Suprapubic skin (tissue), 4 donors: Measurements from ENCODE around the gene LGALS1. TPM values are rescaled to one million over a fixed set of nuclear protein-coding genes. Genes with fewer than 3 reads are reported as not detected.

Experiments used
- DNase-seq, 2 donors: peaks; one replicate each; pipeline ENCODE4 v3.0.0-alpha.2; 2019; ENCODE audit warnings: low spot score in 2 of 2
- H3K27ac ChIP-seq: fragments of 200-600 bp; sonication (generic); one replicate; pipeline ENCODE4 v1.5.1; 2019
- H3K27me3 ChIP-seq: fragments of 200-600 bp; sonication (generic); one replicate; pipeline ENCODE4 v1.5.1; 2019
- H3K36me3 ChIP-seq: fragments of 200-600 bp; sonication (generic); one replicate; pipeline ENCODE4 v1.5.1; 2019
- H3K4me1 ChIP-seq: fragments of 200-600 bp; sonication (generic); one replicate; pipeline ENCODE4 v1.5.1; 2019
- H3K4me3 ChIP-seq: fragments of 200-600 bp; sonication (generic); one replicate; pipeline ENCODE4 v1.5.1; 2019; ENCODE audit warnings: mild to moderate bottlenecking
- H3K9me3 ChIP-seq: fragments of 200-600 bp; sonication (generic); one replicate; pipeline ENCODE4 v1.5.1; 2019
- CTCF ChIP-seq, 2 donors: fragments of 200-600 bp in 1 of 2; fragments of 450-650 bp in 1 of 2; sonication (generic) in 1 of 2; IDR thresholded peaks; one replicate each; pipeline ENCODE4 v1.5.1; 2016 to 2019; ENCODE audit warnings: antibody characterized with exemption in 2 of 2, mild to moderate bottlenecking in 1 of 2, moderate library complexity in 1 of 2
- EP300 ChIP-seq: sonication (generic); formaldehyde crosslinking; IDR thresholded peaks from one replicate; pipeline ENCODE4 v1.6.1; 2017; ENCODE audit warnings: antibody characterized with exemption
- POLR2A ChIP-seq, 2 donors: fragments of 450-650 bp; IDR thresholded peaks; one replicate each; pipeline ENCODE4 v1.6.1; 2017; ENCODE audit warnings: antibody characterized with exemption in 2 of 2, mild to moderate bottlenecking in 2 of 2, moderate library complexity in 2 of 2
- POLR2AphosphoS5 ChIP-seq, 3 donors: sonication (generic); formaldehyde crosslinking; IDR thresholded peaks; one replicate each; pipeline ENCODE4 v1.6.1; 2017; ENCODE audit warnings: antibody characterized with exemption in 3 of 3
- WGBS: methylation state at CpG from one replicate; pipeline ENCODE4 v1.1.5; 2018; 5-methylcytosine and 5-hydroxymethylcytosine counted together
- total RNA-seq, 4 donors: library from RNA; depleted of rRNA; stranded (reverse); fragments of >200 nt; gene quantifications; one replicate each; pipeline ENCODE4 v1.1.0, GENCODE V29; 2016

Gene LGALS1
- total RNA-seq, 4 donors from 2014 or later: 138 to 277 (median 207) TPM

- TF ChIP-seq CTCF (IDR thresholded peaks at IDR 0.05) (no peak), POLR2A (IDR thresholded peaks at IDR 0.05) (no peak), EP300 (no peak), POLR2AphosphoS5 (IDR thresholded peaks at IDR 0.05) (no peak)
- Histone ChIP-seq H3K36me3 (peaks cover 5% of the 10 kb centered on the region), H3K4me1 (peaks cover 11% of the 10 kb centered on the region), H3K27ac (no peak overlapping the region), H3K9me3 (no peaks in the 10 kb centered on the region), H3K27me3 (no peaks in the 10 kb centered on the region), H3K4me3 (no peak overlapping the region)
- WGBS: 71% methylated on average over 8 of the region's 8 CpGs
- no peak for DNase-seq
These were observed 25.8 kb downstream of the LGALS1 start for GRCh38 chr22:37701141-37701786.

GRCh38 chr22:37703906-37704305 lies 28.5 kb downstream of the LGALS1 start:
- 79% methylated on average over 7 of the region's 7 CpGs for whole genome bisulfite sequencing
- no peak for TF ChIP-seq POLR2AphosphoS5 (IDR thresholded peaks at IDR 0.05)
- H3K27ac ChIP-seq: no peak overlapping the region
- H3K27me3 ChIP-seq: no peaks in the 10 kb centered on the region
- no peak for DNase-seq
- H3K4me1 ChIP-seq: no peaks in the 10 kb centered on the region
- peaks cover 5% of the 10 kb centered on the region for H3K36me3 ChIP-seq
- no peaks in the 10 kb centered on the region for H3K9me3 ChIP-seq
- H3K4me3 ChIP-seq: no peak overlapping the region

- TF ChIP-seq CTCF (IDR thresholded peaks at IDR 0.05) (no peak), POLR2AphosphoS5 (IDR thresholded peaks at IDR 0.05) (no peak), EP300 (no peak), POLR2A (IDR thresholded peaks at IDR 0.05) (no peak)
- 76% methylated on average over 3 of the region's 3 CpGs for WGBS
- H3K36me3 ChIP-seq: peaks cover 5% of the 10 kb centered on the region
- no peak overlapping the region for H3K27ac ChIP-seq
- no peaks in the 10 kb centered on the region for H3K4me1 ChIP-seq
- no peak overlapping the region for H3K4me3 ChIP-seq
- no peaks in the 10 kb centered on the region for H3K27me3 ChIP-seq
- no peaks in the 10 kb centered on the region for H3K9me3 ChIP-seq
- DNase-seq: no peak
These were observed 29.2 kb downstream of the LGALS1 start for GRCh38 chr22:37704645-37705044.

GRCh38 chr22:37705205-37705604 lies 29.8 kb downstream of the LGALS1 start:
- H3K9me3 ChIP-seq: no peaks in the 10 kb centered on the region
- TF ChIP-seq POLR2A (IDR thresholded peaks at IDR 0.05): no peak
- no peak for TF ChIP-seq EP300
- TF ChIP-seq CTCF (IDR thresholded peaks at IDR 0.05): no peak
- no peak for TF ChIP-seq POLR2AphosphoS5 (IDR thresholded peaks at IDR 0.05)
- no peak overlapping the region for H3K27ac ChIP-seq
- 94% methylated on average over 3 of the region's 3 CpGs for WGBS
- no peak for DNase-seq
- H3K36me3 ChIP-seq: peaks cover 5% of the 10 kb centered on the region
- H3K4me1 ChIP-seq: no peaks in the 10 kb centered on the region
- H3K4me3 ChIP-seq: no peak overlapping the region
- no peaks in the 10 kb centered on the region for H3K27me3 ChIP-seq

GRCh38 chr22:37708580-37709444 lies 33.4 kb downstream of the LGALS1 start:
- H3K9me3 ChIP-seq: no peaks in the 10 kb centered on the region
- peaks cover 3% of the 10 kb centered on the region for H3K36me3 ChIP-seq
- no peak overlapping the region for H3K27ac ChIP-seq
- 78% methylated on average over 14 of the region's 25 CpGs for WGBS
- H3K4me3 ChIP-seq: no peak overlapping the region
- H3K4me1 ChIP-seq: no peaks in the 10 kb centered on the region
- no peaks in the 10 kb centered on the region for H3K27me3 ChIP-seq
- DNase-seq: no peak
- TF ChIP-seq POLR2A (IDR thresholded peaks at IDR 0.05) (no peak), CTCF (IDR thresholded peaks at IDR 0.05) (no peak), POLR2AphosphoS5 (IDR thresholded peaks at IDR 0.05) (no peak), EP300 (no peak)
